Astrocyte (in vitro differentiated cells and primary cell): ENCODE results near the gene ACAN. TPM values are rescaled to one million over a fixed set of nuclear protein-coding genes. Genes with fewer than 3 reads are reported as not detected.

Source experiments
- DNase-seq: peaks from one replicate; pipeline ENCODE4 v3.0.0-alpha.2; 2010; ENCODE audit warnings: low read depth
- FAIRE-seq: peaks from 2 replicates; lab custom pipeline; 2011; peaks lifted over from hg19 to GRCh38; lab: Jason Lieb, UNC
- H2AFZ ChIP-seq: 2 replicates; pipeline ENCODE4 v1.6.0; 2012; ENCODE audit warnings: low read depth, low read length, inconsistent platforms
- H3K27ac ChIP-seq: 2 replicates; pipeline ENCODE4 v1.5.1; 2011; ENCODE audit warnings: low read depth, low read length, inconsistent platforms
- H3K27me3 ChIP-seq: 2 replicates; pipeline ENCODE4 v1.6.0; 2011; ENCODE audit warnings: low read length, inconsistent platforms; ENCODE audit not compliant: insufficient read depth
- H3K36me3 ChIP-seq: 2 replicates; pipeline ENCODE4 v1.5.1; 2011; ENCODE audit warnings: low read length, inconsistent platforms; ENCODE audit not compliant: insufficient read depth
- H3K4me1 ChIP-seq: 2 replicates; pipeline ENCODE4 v1.5.1; 2011; ENCODE audit warnings: low read length, inconsistent platforms; ENCODE audit not compliant: insufficient read depth
- H3K4me2 ChIP-seq: 2 replicates; pipeline ENCODE4 v1.6.0; 2012; ENCODE audit warnings: low read length, inconsistent platforms
- H3K4me3 ChIP-seq: 2 replicates; pipeline ENCODE4 v1.5.1; 2011; ENCODE audit warnings: low read depth, mild to moderate bottlenecking, low read length, inconsistent platforms; ENCODE audit not compliant: insufficient read depth
- H3K79me2 ChIP-seq: 2 replicates; pipeline ENCODE4 v1.6.0; 2012; ENCODE audit warnings: mild to moderate bottlenecking, low read length, inconsistent platforms; ENCODE audit not compliant: insufficient read depth
- H3K9ac ChIP-seq: 2 replicates; pipeline ENCODE4 v1.6.0; 2012; ENCODE audit warnings: mild to moderate bottlenecking, low read length, inconsistent platforms
- H3K9me3 ChIP-seq: 2 replicates; pipeline ENCODE4 v1.5.1; 2012; ENCODE audit warnings: low read depth, mild to moderate bottlenecking, low read length, inconsistent platforms; ENCODE audit not compliant: insufficient read depth
- H4K20me1 ChIP-seq: 2 replicates; pipeline ENCODE4 v1.6.0; 2012; ENCODE audit warnings: low read length, inconsistent platforms; ENCODE audit not compliant: insufficient read depth
- H3K27ac Mint-ChIP-seq: one replicate; pipeline ENCODE4 v1.8.0; 2021; ENCODE audit warnings: mild to moderate bottlenecking, mixed read lengths; ENCODE audit not compliant: unreplicated experiment
- H3K27me3 Mint-ChIP-seq: one replicate; pipeline ENCODE4 v1.8.0; 2021; ENCODE audit warnings: low read depth, mixed read lengths; ENCODE audit not compliant: unreplicated experiment
- H3K36me3 Mint-ChIP-seq: one replicate; pipeline ENCODE4 v1.8.0; 2021; ENCODE audit warnings: low read depth, mixed read lengths; ENCODE audit not compliant: unreplicated experiment
- H3K4me1 Mint-ChIP-seq: one replicate; pipeline ENCODE4 v1.8.0; 2021; ENCODE audit warnings: low read depth, mixed read lengths; ENCODE audit not compliant: unreplicated experiment
- H3K4me3 Mint-ChIP-seq: one replicate; pipeline ENCODE4 v1.8.0; 2021; ENCODE audit warnings: mild to moderate bottlenecking, moderate library complexity, mixed read lengths; ENCODE audit not compliant: unreplicated experiment
- H3K9me3 Mint-ChIP-seq: one replicate; pipeline ENCODE4 v1.8.0; 2021; ENCODE audit warnings: mild to moderate bottlenecking, mixed read lengths; ENCODE audit not compliant: unreplicated experiment
- CTCF ChIP-seq: IDR thresholded peaks from 2 replicates; pipeline ENCODE4 v1.5.1; 2011; ENCODE audit warnings: low read depth, mild to moderate bottlenecking, inconsistent platforms, low read length, moderate library complexity; ENCODE audit not compliant: insufficient read depth
- EZH2 ChIP-seq: IDR thresholded peaks from 2 replicates; pipeline ENCODE4 v1.6.1; 2012; ENCODE audit warnings: mild to moderate bottlenecking, low read length, inconsistent platforms; ENCODE audit not compliant: insufficient read depth
- total RNA-seq: library from RNA; stranded (reverse); gene quantifications from 2 replicates; pipeline ENCODE4 v1.2.1, GENCODE V29; 2021

ACAN gene
- total RNA-seq, 1 donor from 2014 or later: 0.34 TPM

- DNase-seq (peak; percentile 76), FAIRE-seq (peak; percentile 71)
- Histone ChIP-seq H2AFZ (no peak overlapping the region), H3K9me3 (no peaks in the 10 kb centered on the region), H3K4me1 (peaks cover 42% of the 10 kb centered on the region), H3K4me2 (peak overlapping the region; percentile 65), H3K9ac (peak overlapping the region; percentile 1), H3K27ac (no peak overlapping the region), H3K36me3 (peaks cover 17% of the 10 kb centered on the region), H3K79me2 (peaks cover 3% of the 10 kb centered on the region), H3K4me3 (no peak overlapping the region), H4K20me1 (peaks cover 31% of the 10 kb centered on the region), H3K27me3 (no peaks in the 10 kb centered on the region)
- H3K9me3 Mint-ChIP-seq: no peaks in the 10 kb centered on the region
- peak overlapping the region; percentile 47 for H3K27ac Mint-ChIP-seq
- H3K4me1 Mint-ChIP-seq: peaks cover 25% of the 10 kb centered on the region
- peaks cover 13% of the 10 kb centered on the region for H3K36me3 Mint-ChIP-seq
- peaks cover 14% of the 10 kb centered on the region for H3K27me3 Mint-ChIP-seq
- TF ChIP-seq CTCF: peak; percentile 35
- TF ChIP-seq EZH2: no peak
- H3K4me3 Mint-ChIP-seq: peak overlapping the region; percentile 34
Measured at GRCh38 chr15:88897456-88898194, 94.4 kb downstream of the ACAN start.

- Histone ChIP-seq H3K27me3 (no peaks in the 10 kb centered on the region), H3K9ac (no peak overlapping the region), H3K4me2 (no peak overlapping the region), H4K20me1 (peaks cover 33% of the 10 kb centered on the region), H2AFZ (no peak overlapping the region), H3K4me1 (peaks cover 42% of the 10 kb centered on the region), H3K27ac (no peak overlapping the region), H3K36me3 (peaks cover 24% of the 10 kb centered on the region), H3K9me3 (no peaks in the 10 kb centered on the region), H3K79me2 (peaks cover 3% of the 10 kb centered on the region), H3K4me3 (no peak overlapping the region)
- Mint-ChIP-seq H3K9me3 (no peaks in the 10 kb centered on the region), H3K4me1 (peaks cover 25% of the 10 kb centered on the region), H3K27ac (no peak overlapping the region), H3K4me3 (no peak overlapping the region), H3K27me3 (peaks cover 10% of the 10 kb centered on the region), H3K36me3 (peaks cover 13% of the 10 kb centered on the region)
- TF ChIP-seq EZH2: no peak
- no peak for TF ChIP-seq CTCF
- FAIRE-seq: no peak
- no peak for DNase-seq
Measured at GRCh38 chr15:88898736-88899135, 95.5 kb downstream of the ACAN start.

GRCh38 chr15:88899251-88899650 lies 96.0 kb downstream of the ACAN start:
- TF ChIP-seq EZH2 (no peak), CTCF (no peak)
- H3K36me3 Mint-ChIP-seq: peaks cover 13% of the 10 kb centered on the region
- no peaks in the 10 kb centered on the region for H3K9me3 ChIP-seq
- no peak overlapping the region for H3K9ac ChIP-seq
- peaks cover 33% of the 10 kb centered on the region for H4K20me1 ChIP-seq
- peaks cover 42% of the 10 kb centered on the region for H3K4me1 ChIP-seq
- peak overlapping the region; percentile 20 for H3K4me3 Mint-ChIP-seq
- DNase-seq (no peak), FAIRE-seq (no peak)
- H3K4me3 ChIP-seq: no peak overlapping the region
- H3K36me3 ChIP-seq: peaks cover 27% of the 10 kb centered on the region
- H3K27ac ChIP-seq: no peak overlapping the region
- H3K4me1 Mint-ChIP-seq: peaks cover 25% of the 10 kb centered on the region
- no peak overlapping the region for H2AFZ ChIP-seq
- H3K9me3 Mint-ChIP-seq: no peaks in the 10 kb centered on the region
- H3K27ac Mint-ChIP-seq: no peak overlapping the region
- peaks cover 4% of the 10 kb centered on the region for H3K79me2 ChIP-seq
- H3K27me3 Mint-ChIP-seq: peaks cover 6% of the 10 kb centered on the region
- H3K27me3 ChIP-seq: no peaks in the 10 kb centered on the region
- no peak overlapping the region for H3K4me2 ChIP-seq
